GM18870 (cell line): ENCODE measurements around the gene HOXD11.

Experiments
- ATAC-seq: cut with Tn5 transposase; IDR thresholded peaks from one replicate; pipeline ENCODE4 v1.9.1; 2021; ENCODE audit warnings: moderate library complexity; ENCODE audit not compliant: unreplicated experiment

HOXD11 gene

GRCh38 chr2:176093145-176093897, 13.8 kb upstream of the HOXD11 start:
- ATAC-seq: no peak

GRCh38 chr2:176093898-176094249, 13.2 kb upstream of the HOXD11 start:
- ATAC-seq: no peak

- ATAC-seq: no peak
Observed at GRCh38 chr2:176094349-176094748, 12.7 kb upstream of the HOXD11 start.

GRCh38 chr2:176095421-176095820, 11.7 kb upstream of the HOXD11 start:
- no peak for ATAC-seq

- ATAC-seq: no peak
Observed at GRCh38 chr2:176096243-176096985, 10.7 kb upstream of the HOXD11 start.

GRCh38 chr2:176096986-176097819, 9.9 kb upstream of the HOXD11 start:
- ATAC-seq: no peak

- no peak for ATAC-seq
Observed at GRCh38 chr2:176097820-176098365, 9.2 kb upstream of the HOXD11 start.

- ATAC-seq: no peak
Observed at GRCh38 chr2:176098366-176099158, 8.5 kb upstream of the HOXD11 start.

GRCh38 chr2:176099159-176099727, 7.8 kb upstream of the HOXD11 start:
- ATAC-seq: no peak

GRCh38 chr2:176099728-176100546, 7.1 kb upstream of the HOXD11 start, which contains the start of gene HOXD12:
HOXD12 (plus strand) TSS chr2:176099795; CDS start chr2:176099802, 7 bp downstream.
- ATAC-seq: no peak

- ATAC-seq: no peak
Observed at GRCh38 chr2:176100547-176101140, 6.4 kb upstream of the HOXD11 start.

- ATAC-seq: no peak
Observed at GRCh38 chr2:176101216-176101830, 5.8 kb upstream of the HOXD11 start.

- no peak for ATAC-seq
Observed at GRCh38 chr2:176101842-176102241, 5.2 kb upstream of the HOXD11 start.

- no peak for ATAC-seq
Observed at GRCh38 chr2:176102309-176102866, 4.7 kb upstream of the HOXD11 start.

GRCh38 chr2:176103194-176103593, 3.9 kb upstream of the HOXD11 start:
- no peak for ATAC-seq

GRCh38 chr2:176103742-176104315, 3.3 kb upstream of the HOXD11 start:
- no peak for ATAC-seq

GRCh38 chr2:176104316-176105077, 2.6 kb upstream of the HOXD11 start:
- no peak for ATAC-seq
